ENCODE results near the gene AURKAIP1.
"Not testable (repeated sequence)": the region's sequence is repeated elsewhere in the genome, so short reads cannot be mapped to it uniquely, and the experiment has no call there.

The AURKAIP1 gene

GRCh38 chr1:1374929-1375662, at the start of gene AURKAIP1:
Gene AURKAIP1, minus strand, starts transcription at chr1:1375207. Its CDS starts 451 bp downstream, at chr1:1374756.
- in situ Hi-C loops (cut with MboI; ENCODE audit: low sequenced_read_pairs): no loop called here

GRCh38 chr1:1424707-1425106, 49.7 kb upstream of the AURKAIP1 start:
- in situ Hi-C loops (cut with MboI; ENCODE audit: low sequenced_read_pairs): no loop called here

- in situ Hi-C loops (cut with MboI; ENCODE audit: low sequenced_read_pairs): no loop called here
Measured at GRCh38 chr1:1423245-1423597, 48.2 kb upstream of the AURKAIP1 start.

- in situ Hi-C loops (cut with MboI; ENCODE audit: low sequenced_read_pairs): no loop called here
Measured at GRCh38 chr1:1422465-1423244, 47.6 kb upstream of the AURKAIP1 start.

GRCh38 chr1:1421907-1422464, 47.0 kb upstream of the AURKAIP1 start:
- in situ Hi-C loops (cut with MboI; ENCODE audit: low sequenced_read_pairs): no loop called here

GRCh38 chr1:1421147-1421906, 46.3 kb upstream of the AURKAIP1 start, which contains the start of gene ANKRD65:
Gene ANKRD65, minus strand, starts transcription at chr1:1421276. Its CDS starts 271 bp downstream, at chr1:1421005.
- in situ Hi-C loops (cut with MboI; ENCODE audit: low sequenced_read_pairs): no loop called here

GRCh38 chr1:1420654-1421141, 45.7 kb upstream of the AURKAIP1 start:
- in situ Hi-C loops (cut with MboI; ENCODE audit: low sequenced_read_pairs): no loop called here

- in situ Hi-C loops (cut with MboI; ENCODE audit: low sequenced_read_pairs): no loop called here
Measured at GRCh38 chr1:1419813-1420653, 45.0 kb upstream of the AURKAIP1 start.

- in situ Hi-C loops (cut with MboI; ENCODE audit: low sequenced_read_pairs): no loop called here
Measured at GRCh38 chr1:1419363-1419812, 44.4 kb upstream of the AURKAIP1 start.

GRCh38 chr1:1418464-1419362, 43.7 kb upstream of the AURKAIP1 start:
- in situ Hi-C loops (cut with MboI; ENCODE audit: low sequenced_read_pairs): no loop called here

GRCh38 chr1:1417825-1418463, 42.9 kb upstream of the AURKAIP1 start:
- in situ Hi-C loops (cut with MboI; ENCODE audit: low sequenced_read_pairs): not testable (repeated sequence)

GRCh38 chr1:1417396-1417795, 42.4 kb upstream of the AURKAIP1 start:
- in situ Hi-C loops (cut with MboI; ENCODE audit: low sequenced_read_pairs): not testable (repeated sequence)

- in situ Hi-C loops (cut with MboI; ENCODE audit: low sequenced_read_pairs): no loop called here
Measured at GRCh38 chr1:1415751-1416150, 40.7 kb upstream of the AURKAIP1 start.

- in situ Hi-C loops (cut with MboI; ENCODE audit: low sequenced_read_pairs): not testable (repeated sequence)
Measured at GRCh38 chr1:1412311-1412902, 37.4 kb upstream of the AURKAIP1 start.

- in situ Hi-C loops (cut with MboI; ENCODE audit: low sequenced_read_pairs): no loop called here
Measured at GRCh38 chr1:1411626-1412025, 36.6 kb upstream of the AURKAIP1 start.

GRCh38 chr1:1410238-1410637, 35.2 kb upstream of the AURKAIP1 start:
- in situ Hi-C loops (cut with MboI; ENCODE audit: low sequenced_read_pairs): not testable (repeated sequence)

GRCh38 chr1:1407636-1408318, 32.8 kb upstream of the AURKAIP1 start:
- in situ Hi-C loops (cut with MboI; ENCODE audit: low sequenced_read_pairs): no loop called here

Data from HL-60/S4 (cell line).